Liver (tissue), 9 donors: ENCODE results near the gene ESRRB. TPM values are rescaled to one million over a fixed set of nuclear protein-coding genes. Genes with fewer than 3 reads are reported as not detected.

ENCODE experiments used
- DNase-seq: peaks from one replicate; pipeline ENCODE4 v3.0.0-alpha.2; 2017; ENCODE audit warnings: low spot score
- H3K27ac ChIP-seq, 2 donors: one replicate each; pipeline ENCODE4 v1.7.0; 2013; ENCODE audit warnings: inconsistent platforms in 2 of 2, low read length in 2 of 2, control low read depth in 1 of 2, low read depth in 1 of 2, mild to moderate bottlenecking in 1 of 2
- H3K27me3 ChIP-seq, 4 donors: one replicate each; pipeline versions ENCODE4 v1.6.1 to v1.7.0; 2013; ENCODE audit warnings: low read length in 3 of 4, inconsistent platforms in 1 of 4, mild to moderate bottlenecking in 1 of 4, moderate library complexity in 1 of 4; ENCODE audit not compliant: control insufficient read depth in 4 of 4, insufficient read depth in 4 of 4
- H3K36me3 ChIP-seq, 4 donors: one replicate each; pipeline versions ENCODE4 v1.6.1 to v1.7.0; 2013; ENCODE audit warnings: low read length in 3 of 4, mild to moderate bottlenecking in 3 of 4, low read depth in 1 of 4, moderate library complexity in 1 of 4; ENCODE audit not compliant: control insufficient read depth in 4 of 4, insufficient read depth in 3 of 4
- H3K4me1 ChIP-seq, 4 donors: one replicate each; pipeline versions ENCODE4 v1.6.1 to v1.7.0; 2013; ENCODE audit warnings: low read length in 3 of 4, mild to moderate bottlenecking in 3 of 4, moderate library complexity in 1 of 4; ENCODE audit not compliant: control insufficient read depth in 4 of 4, insufficient read depth in 4 of 4
- H3K4me3 ChIP-seq, 3 donors: one replicate each; pipeline versions ENCODE4 v1.6.1 to v1.7.0; 2013; ENCODE audit warnings: low read length in 3 of 3, control low read depth in 1 of 3, low read depth in 1 of 3, mild to moderate bottlenecking in 1 of 3
- H3K9ac ChIP-seq, 2 donors: one replicate each; pipeline ENCODE4 v1.7.0; 2013; ENCODE audit warnings: low read length in 2 of 2, mild to moderate bottlenecking in 2 of 2, moderate library complexity in 2 of 2, control low read depth in 1 of 2, low read depth in 1 of 2
- H3K9me3 ChIP-seq, 4 donors: one replicate each; pipeline versions ENCODE4 v1.6.1 to v1.7.0; 2013; ENCODE audit warnings: low read length in 3 of 4; ENCODE audit not compliant: control insufficient read depth in 4 of 4
- ATF3 ChIP-seq: IDR thresholded peaks from 2 replicates; pipeline ENCODE4 v1.6.1; 2016; ENCODE audit warnings: antibody characterized with exemption
- CTCF ChIP-seq: fragments of 150-350 bp; IDR thresholded peaks from 2 replicates; pipeline ENCODE4 v1.5.1; 2017; ENCODE audit warnings: improper control_type of control experiment, low read depth, low read length; ENCODE audit not compliant: missing input control
- EGR1 ChIP-seq, 2 donors: IDR thresholded peaks; 2 replicates each; pipeline ENCODE4 v1.6.1; 2016 to 2018; ENCODE audit warnings: antibody characterized with exemption in 2 of 2, low read depth in 2 of 2
- FOXA1 ChIP-seq: IDR thresholded peaks from 2 replicates; pipeline ENCODE4 v1.6.1; 2016; ENCODE audit warnings: antibody characterized with exemption
- FOXA2 ChIP-seq: IDR thresholded peaks from 2 replicates; pipeline ENCODE4 v1.6.1; 2016; ENCODE audit warnings: antibody characterized with exemption
- HNF4A ChIP-seq, 2 donors: conservative IDR thresholded peaks; 2 replicates each; pipeline ENCODE4 v1.6.1; 2016; ENCODE audit warnings: antibody characterized with exemption in 2 of 2, mild to moderate bottlenecking in 2 of 2
- HNF4G ChIP-seq: IDR thresholded peaks from 2 replicates; pipeline ENCODE4 v1.6.1; 2016; ENCODE audit warnings: antibody characterized with exemption
- JUND ChIP-seq, 2 donors: IDR thresholded peaks; 2 replicates each; pipeline ENCODE4 v1.6.1; 2016; ENCODE audit warnings: antibody characterized with exemption in 2 of 2
- MAX ChIP-seq: IDR thresholded peaks from 2 replicates; pipeline ENCODE4 v1.6.1; 2016; ENCODE audit warnings: antibody characterized with exemption
- NR2F2 ChIP-seq: IDR thresholded peaks from 2 replicates; pipeline ENCODE4 v1.6.1; 2016; ENCODE audit warnings: antibody characterized with exemption
- RAD21 ChIP-seq, 2 donors: IDR thresholded peaks; 2 replicates each; pipeline ENCODE4 v1.6.1; 2016; ENCODE audit warnings: antibody characterized with exemption in 2 of 2, mild to moderate bottlenecking in 2 of 2
- REST ChIP-seq: IDR thresholded peaks from 2 replicates; pipeline ENCODE4 v1.6.1; 2016; ENCODE audit warnings: antibody characterized with exemption, mild to moderate bottlenecking
- RXRA ChIP-seq, 2 donors: IDR thresholded peaks; 2 replicates each; pipeline ENCODE4 v1.6.1; 2017 to 2018; ENCODE audit warnings: antibody characterized with exemption in 2 of 2, mild to moderate bottlenecking in 1 of 2
- SP1 ChIP-seq: IDR thresholded peaks from 2 replicates; pipeline ENCODE4 v1.6.1; 2018; ENCODE audit warnings: antibody characterized with exemption, mild to moderate bottlenecking
- TAF1 ChIP-seq: conservative IDR thresholded peaks from 2 replicates; pipeline ENCODE4 v1.6.1; 2016; ENCODE audit warnings: antibody characterized with exemption, mild to moderate bottlenecking
- YY1 ChIP-seq: IDR thresholded peaks from 2 replicates; pipeline ENCODE4 v1.6.1; 2016; ENCODE audit warnings: antibody characterized with exemption, mild to moderate bottlenecking
- ZBTB33 ChIP-seq: IDR thresholded peaks from 2 replicates; pipeline ENCODE4 v1.6.1; 2016; ENCODE audit warnings: antibody characterized with exemption
- WGBS: extraction: QIAGEN DNeasy Blood & Tissue Kit; methylation state at CpG from one replicate; pipeline ENCODE4 v1.1.7; 2013; 5-methylcytosine and 5-hydroxymethylcytosine counted together
- polyA plus RNA-seq, 2 donors: library from polyadenylated mRNA; stranded (reverse) in 1 of 2; unstranded in 1 of 2; fragments of 200-250 nt in 1 of 2; fragments of >200 nt in 1 of 2; fragmentation: Nextera tagmentation in 1 of 2; extraction: Ambion mirVana in 1 of 2; gene quantifications; one replicate each; pipeline versions ENCODE4 v1.2.1 to v1.2.3, GENCODE V29; 2013 to 2015
- total RNA-seq, 2 donors: library from RNA; depleted of rRNA; stranded (reverse); fragments of >200 nt; gene quantifications; one replicate each; pipeline ENCODE4 v1.2.3, GENCODE V29; 2014
- donor health status: healthy.
- donor health status: healthy.
- donor health status: healthy.
- donor health status: healthy.
- donor health status: healthy.

ESRRB gene
- total and polyA plus RNA-seq, 4 donors: 0.08 to 0.21 (median 0.11) TPM

GRCh38 chr14:76538648-76539008, 162.7 kb downstream of the ESRRB start:
- Histone ChIP-seq H3K27ac (no peak overlapping the region), H3K36me3 (no peaks in the 10 kb centered on the region), H3K9ac (no peak overlapping the region), H3K27me3 (no peaks in the 10 kb centered on the region), H3K4me1 (no peaks in the 10 kb centered on the region), H3K4me3 (no peak overlapping the region), H3K9me3 (no peaks in the 10 kb centered on the region)
- TF ChIP-seq FOXA1: no peak
- TF ChIP-seq CTCF: no peak
- TF ChIP-seq JUND (IDR thresholded peaks at IDR 0.05): no peak
- no peak for TF ChIP-seq MAX
- TF ChIP-seq FOXA2: no peak
- no peak for TF ChIP-seq ZBTB33
- TF ChIP-seq RAD21 (IDR thresholded peaks at IDR 0.05): no peak
- TF ChIP-seq NR2F2: no peak
- TF ChIP-seq SP1: no peak
- TF ChIP-seq HNF4A (conservative IDR thresholded peaks at IDR 0.05): no peak
- no peak for TF ChIP-seq REST
- TF ChIP-seq EGR1 (IDR thresholded peaks at IDR 0.05; ENCODE audit: low read depth in 2 of 2): no peak
- no peak for TF ChIP-seq RXRA (IDR thresholded peaks at IDR 0.05)
- no peak for TF ChIP-seq ATF3
- no peak for TF ChIP-seq TAF1
- no peak for TF ChIP-seq HNF4G
- no peak for TF ChIP-seq YY1
- WGBS: 73% methylated on average over 1 of the region's 1 CpG
- DNase-seq: no peak

- Histone ChIP-seq H3K9ac (no peak overlapping the region), H3K4me1 (no peaks in the 10 kb centered on the region), H3K4me3 (no peak overlapping the region), H3K9me3 (no peaks in the 10 kb centered on the region), H3K27me3 (no peaks in the 10 kb centered on the region), H3K27ac (no peak overlapping the region), H3K36me3 (no peaks in the 10 kb centered on the region)
- DNase-seq: no peak
- TF ChIP-seq FOXA1: no peak
- TF ChIP-seq YY1: no peak
- TF ChIP-seq CTCF: no peak
- TF ChIP-seq ZBTB33: no peak
- no peak for TF ChIP-seq HNF4G
- TF ChIP-seq RXRA (IDR thresholded peaks at IDR 0.05): no peak
- TF ChIP-seq TAF1: no peak
Measured at GRCh38 chr14:76539130-76539529, 163.2 kb downstream of the ESRRB start.
